ENCODE results near the gene RREB1.

DNA sequence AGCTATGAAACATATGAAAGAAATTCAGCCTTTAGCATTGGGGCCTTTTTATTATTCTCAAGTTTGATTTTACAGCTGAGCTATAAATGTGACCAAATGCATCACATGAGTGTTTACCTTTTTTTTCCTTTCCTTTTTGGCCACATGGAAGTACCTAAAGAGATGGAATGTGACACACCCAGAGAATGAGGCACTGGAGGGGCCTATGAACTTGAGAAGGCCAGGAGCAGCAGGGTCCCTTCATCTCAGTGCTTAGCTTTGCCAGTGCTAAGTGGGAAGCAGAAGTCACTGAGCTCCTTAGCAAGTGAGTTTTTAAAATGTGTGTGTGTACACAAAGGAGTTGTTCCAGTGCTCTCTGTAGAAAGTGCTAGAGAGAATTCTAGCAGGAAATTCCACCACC is 44.7 kb downstream of the RREB1 start:
- TF ChIP-seq, protein P1, sequence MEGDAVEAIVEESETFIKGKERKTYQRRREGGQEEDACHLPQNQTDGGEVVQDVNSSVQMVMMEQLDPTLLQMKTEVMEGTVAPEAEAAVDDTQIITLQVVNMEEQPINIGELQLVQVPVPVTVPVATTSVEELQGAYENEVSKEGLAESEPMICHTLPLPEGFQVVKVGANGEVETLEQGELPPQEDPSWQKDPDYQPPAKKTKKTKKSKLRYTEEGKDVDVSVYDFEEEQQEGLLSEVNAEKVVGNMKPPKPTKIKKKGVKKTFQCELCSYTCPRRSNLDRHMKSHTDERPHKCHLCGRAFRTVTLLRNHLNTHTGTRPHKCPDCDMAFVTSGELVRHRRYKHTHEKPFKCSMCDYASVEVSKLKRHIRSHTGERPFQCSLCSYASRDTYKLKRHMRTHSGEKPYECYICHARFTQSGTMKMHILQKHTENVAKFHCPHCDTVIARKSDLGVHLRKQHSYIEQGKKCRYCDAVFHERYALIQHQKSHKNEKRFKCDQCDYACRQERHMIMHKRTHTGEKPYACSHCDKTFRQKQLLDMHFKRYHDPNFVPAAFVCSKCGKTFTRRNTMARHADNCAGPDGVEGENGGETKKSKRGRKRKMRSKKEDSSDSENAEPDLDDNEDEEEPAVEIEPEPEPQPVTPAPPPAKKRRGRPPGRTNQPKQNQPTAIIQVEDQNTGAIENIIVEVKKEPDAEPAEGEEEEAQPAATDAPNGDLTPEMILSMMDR (IDR thresholded peaks at IDR 0.05; ENCODE audit: insufficient read depth, low read length, poor library complexity, severe bottlenecking): no peak
- TF ChIP-seq EZH2phosphoT487 (conservative IDR thresholded peaks at IDR 0.05; ENCODE audit: low read length): no peak
